GM12865 (cell line): ENCODE results near the gene DYNC1I1.

Experiments
- DNase-seq: peaks from one replicate; pipeline ENCODE4 v3.0.0; 2010; ENCODE audit warnings: low read depth
- H3K4me3 ChIP-seq: 2 replicates; pipeline ENCODE4 v1.5.1; 2011; ENCODE audit warnings: mild to moderate bottlenecking, low read depth, low read length, control low read depth
- CTCF ChIP-seq: IDR thresholded peaks from 2 replicates; pipeline ENCODE4 v1.5.1; 2011; ENCODE audit warnings: low read length, control low read depth, low read depth, inconsistent platforms; ENCODE audit not compliant: insufficient read depth; ENCODE audit errors: missing control alignments

DYNC1I1 gene

GRCh38 chr7:95960706-95961244, 188.4 kb downstream of the DYNC1I1 start:
- no peak for DNase-seq
- no peak overlapping the region for H3K4me3 ChIP-seq
- TF ChIP-seq CTCF: no peak

DNA sequence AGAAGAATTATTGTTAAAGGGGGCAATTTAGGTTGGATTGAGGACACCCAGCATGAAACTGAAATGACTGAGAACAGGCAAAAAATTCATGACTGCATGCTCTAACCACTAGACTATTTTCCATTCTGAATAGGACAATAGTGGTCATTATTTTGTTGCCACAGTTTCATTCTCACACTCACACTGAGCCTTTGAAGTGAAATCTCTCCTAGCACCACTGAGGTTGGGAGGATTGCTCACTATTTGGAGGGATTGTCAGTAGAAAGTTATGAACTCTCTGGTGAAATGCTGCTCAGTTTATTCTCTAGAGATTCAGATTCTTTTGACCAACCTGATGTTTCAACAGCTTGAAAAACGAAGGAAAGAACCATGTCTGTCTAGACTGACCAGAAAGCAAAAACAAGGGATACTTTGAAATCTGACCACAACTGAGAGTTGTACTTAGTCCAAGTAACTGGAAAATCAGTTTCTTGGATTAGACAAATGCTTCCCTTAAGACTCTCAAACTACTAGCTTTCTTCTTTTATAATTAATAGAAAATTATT, 191.2 kb downstream of the DYNC1I1 start:
- no peak overlapping the region for H3K4me3 ChIP-seq
- DNase-seq: no peak
- TF ChIP-seq CTCF: no peak

DNA sequence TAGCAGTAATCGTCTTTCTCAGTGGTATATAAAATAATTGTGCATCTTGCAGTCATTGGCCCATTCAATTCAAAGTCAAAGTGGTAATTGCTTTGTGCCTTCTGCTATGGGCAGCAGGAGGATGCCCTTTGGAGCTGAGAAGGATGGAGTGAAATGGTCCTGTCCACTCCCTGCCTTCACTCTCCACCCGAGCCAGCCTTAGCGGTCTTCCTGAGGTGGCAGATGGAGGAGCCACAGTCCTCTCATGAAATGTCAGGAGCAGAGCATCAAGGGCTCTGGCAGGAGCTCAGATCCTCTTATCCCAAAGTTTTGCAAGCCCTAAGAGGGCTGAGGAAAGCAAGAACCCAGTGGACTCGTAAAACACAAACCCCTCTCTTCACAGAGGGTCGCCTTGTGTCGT, 199.4 kb downstream of the DYNC1I1 start:
- TF ChIP-seq CTCF: no peak
- H3K4me3 ChIP-seq: no peak overlapping the region
- no peak for DNase-seq

DNA sequence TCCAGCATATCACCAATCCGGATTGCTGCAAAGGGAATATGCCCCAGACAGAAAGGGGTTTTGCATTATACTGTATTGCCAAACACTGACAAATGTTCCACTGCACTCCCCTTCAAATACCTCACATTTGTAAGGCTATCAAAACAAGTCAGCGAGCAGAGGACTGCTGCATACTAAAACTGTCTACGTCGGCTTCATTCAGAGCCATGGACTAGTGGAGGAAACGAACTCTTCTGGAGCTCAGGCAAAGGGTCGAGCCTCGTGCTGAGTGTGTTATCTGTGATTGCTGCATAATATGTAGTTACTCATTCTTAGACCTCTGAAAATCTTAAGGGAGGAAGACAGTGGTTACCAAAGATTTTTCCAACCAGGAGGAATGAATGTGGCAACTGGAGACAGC, 200.2 kb downstream of the DYNC1I1 start:
- H3K4me3 ChIP-seq: no peak overlapping the region
- DNase-seq: no peak
- TF ChIP-seq CTCF: no peak

DNA sequence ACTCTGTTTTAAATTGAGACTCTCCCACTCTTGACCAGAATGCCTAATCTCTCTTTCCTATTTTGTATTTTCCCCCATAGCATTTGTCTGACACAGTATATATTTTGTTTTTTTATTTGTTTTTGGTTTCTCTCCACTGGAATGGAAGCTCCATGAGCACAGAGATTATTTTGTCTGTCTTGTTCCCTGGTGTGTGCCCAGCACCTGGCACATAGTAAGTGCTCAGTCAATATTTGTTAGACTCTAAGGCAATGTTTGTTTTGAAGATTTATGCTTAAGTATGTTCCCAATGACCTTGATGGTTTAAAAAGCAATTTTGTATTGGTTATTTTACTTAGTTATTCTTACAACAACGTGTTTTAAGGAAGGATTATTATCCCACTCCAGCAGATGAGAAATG, 201.8 kb downstream of the DYNC1I1 start:
- TF ChIP-seq CTCF: no peak
- H3K4me3 ChIP-seq: no peak overlapping the region
- DNase-seq: no peak

- no peak for TF ChIP-seq CTCF
- H3K4me3 ChIP-seq: no peak overlapping the region
- no peak for DNase-seq
Observed at GRCh38 chr7:95976369-95977060, 204.2 kb downstream of the DYNC1I1 start.

DNA sequence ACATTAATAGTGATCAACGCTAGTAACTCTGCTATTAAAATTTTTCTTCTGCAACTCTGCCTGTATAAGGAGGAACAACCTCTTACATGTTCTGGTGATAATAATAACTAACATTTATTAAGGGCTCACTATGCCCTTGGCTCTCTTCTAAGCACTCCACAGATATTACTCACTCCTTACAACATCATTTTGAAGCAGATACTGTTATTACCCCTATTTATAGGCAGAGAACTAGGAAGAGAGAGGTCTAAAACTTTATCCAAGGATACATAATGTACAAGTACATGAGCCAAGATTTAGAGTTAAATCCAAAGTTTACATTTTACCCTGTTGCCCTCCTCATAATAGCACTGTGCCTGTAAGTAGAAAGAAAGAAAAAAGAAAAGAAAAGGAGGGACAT, 205.6 kb downstream of the DYNC1I1 start:
- no peak for TF ChIP-seq CTCF
- H3K4me3 ChIP-seq: no peak overlapping the region
- no peak for DNase-seq
